Liver (tissue), 9 donors: ENCODE data around the gene BRCA2. TPM values are rescaled to one million over a fixed set of nuclear protein-coding genes. Genes with fewer than 3 reads are reported as not detected.
A peak's percentile ranks its signal among the peaks of the same experiment; 100 is the strongest.

Source experiments
- DNase-seq: peaks from one replicate; pipeline ENCODE4 v3.0.0-alpha.2; 2017; ENCODE audit warnings: low spot score
- H3K27ac ChIP-seq, 2 donors: one replicate each; pipeline ENCODE4 v1.7.0; 2013; ENCODE audit warnings: inconsistent platforms in 2 of 2, low read length in 2 of 2, control low read depth in 1 of 2, low read depth in 1 of 2, mild to moderate bottlenecking in 1 of 2
- H3K27me3 ChIP-seq, 4 donors: one replicate each; pipeline versions ENCODE4 v1.6.1 to v1.7.0; 2013; ENCODE audit warnings: low read length in 3 of 4, inconsistent platforms in 1 of 4, mild to moderate bottlenecking in 1 of 4, moderate library complexity in 1 of 4; ENCODE audit not compliant: control insufficient read depth in 4 of 4, insufficient read depth in 4 of 4
- H3K36me3 ChIP-seq, 4 donors: one replicate each; pipeline versions ENCODE4 v1.6.1 to v1.7.0; 2013; ENCODE audit warnings: low read length in 3 of 4, mild to moderate bottlenecking in 3 of 4, low read depth in 1 of 4, moderate library complexity in 1 of 4; ENCODE audit not compliant: control insufficient read depth in 4 of 4, insufficient read depth in 3 of 4
- H3K4me1 ChIP-seq, 4 donors: one replicate each; pipeline versions ENCODE4 v1.6.1 to v1.7.0; 2013; ENCODE audit warnings: low read length in 3 of 4, mild to moderate bottlenecking in 3 of 4, moderate library complexity in 1 of 4; ENCODE audit not compliant: control insufficient read depth in 4 of 4, insufficient read depth in 4 of 4
- H3K4me3 ChIP-seq, 3 donors: one replicate each; pipeline versions ENCODE4 v1.6.1 to v1.7.0; 2013; ENCODE audit warnings: low read length in 3 of 3, control low read depth in 1 of 3, low read depth in 1 of 3, mild to moderate bottlenecking in 1 of 3
- H3K9ac ChIP-seq, 2 donors: one replicate each; pipeline ENCODE4 v1.7.0; 2013; ENCODE audit warnings: low read length in 2 of 2, mild to moderate bottlenecking in 2 of 2, moderate library complexity in 2 of 2, control low read depth in 1 of 2, low read depth in 1 of 2
- H3K9me3 ChIP-seq, 4 donors: one replicate each; pipeline versions ENCODE4 v1.6.1 to v1.7.0; 2013; ENCODE audit warnings: low read length in 3 of 4; ENCODE audit not compliant: control insufficient read depth in 4 of 4
- ATF3 ChIP-seq: IDR thresholded peaks from 2 replicates; pipeline ENCODE4 v1.6.1; 2016; ENCODE audit warnings: antibody characterized with exemption
- CTCF ChIP-seq: fragments of 150-350 bp; IDR thresholded peaks from 2 replicates; pipeline ENCODE4 v1.5.1; 2017; ENCODE audit warnings: improper control_type of control experiment, low read depth, low read length; ENCODE audit not compliant: missing input control
- EGR1 ChIP-seq, 2 donors: IDR thresholded peaks; 2 replicates each; pipeline ENCODE4 v1.6.1; 2016 to 2018; ENCODE audit warnings: antibody characterized with exemption in 2 of 2, low read depth in 2 of 2
- FOXA1 ChIP-seq: IDR thresholded peaks from 2 replicates; pipeline ENCODE4 v1.6.1; 2016; ENCODE audit warnings: antibody characterized with exemption
- FOXA2 ChIP-seq: IDR thresholded peaks from 2 replicates; pipeline ENCODE4 v1.6.1; 2016; ENCODE audit warnings: antibody characterized with exemption
- GABPA ChIP-seq, 2 donors: IDR thresholded peaks in 1 of 2; conservative IDR thresholded peaks in 1 of 2; 2 replicates each; pipeline ENCODE4 v1.6.1; 2016; ENCODE audit warnings: antibody characterized with exemption in 2 of 2, mild to moderate bottlenecking in 1 of 2, moderate library complexity in 1 of 2
- HNF4A ChIP-seq, 2 donors: conservative IDR thresholded peaks; 2 replicates each; pipeline ENCODE4 v1.6.1; 2016; ENCODE audit warnings: antibody characterized with exemption in 2 of 2, mild to moderate bottlenecking in 2 of 2
- HNF4G ChIP-seq: IDR thresholded peaks from 2 replicates; pipeline ENCODE4 v1.6.1; 2016; ENCODE audit warnings: antibody characterized with exemption
- JUND ChIP-seq, 2 donors: IDR thresholded peaks; 2 replicates each; pipeline ENCODE4 v1.6.1; 2016; ENCODE audit warnings: antibody characterized with exemption in 2 of 2
- MAX ChIP-seq: IDR thresholded peaks from 2 replicates; pipeline ENCODE4 v1.6.1; 2016; ENCODE audit warnings: antibody characterized with exemption
- NR2F2 ChIP-seq: IDR thresholded peaks from 2 replicates; pipeline ENCODE4 v1.6.1; 2016; ENCODE audit warnings: antibody characterized with exemption
- RAD21 ChIP-seq, 2 donors: IDR thresholded peaks; 2 replicates each; pipeline ENCODE4 v1.6.1; 2016; ENCODE audit warnings: antibody characterized with exemption in 2 of 2, mild to moderate bottlenecking in 2 of 2
- REST ChIP-seq: IDR thresholded peaks from 2 replicates; pipeline ENCODE4 v1.6.1; 2016; ENCODE audit warnings: antibody characterized with exemption, mild to moderate bottlenecking
- RXRA ChIP-seq, 2 donors: IDR thresholded peaks; 2 replicates each; pipeline ENCODE4 v1.6.1; 2017 to 2018; ENCODE audit warnings: antibody characterized with exemption in 2 of 2, mild to moderate bottlenecking in 1 of 2
- SP1 ChIP-seq: IDR thresholded peaks from 2 replicates; pipeline ENCODE4 v1.6.1; 2018; ENCODE audit warnings: antibody characterized with exemption, mild to moderate bottlenecking
- TAF1 ChIP-seq: conservative IDR thresholded peaks from 2 replicates; pipeline ENCODE4 v1.6.1; 2016; ENCODE audit warnings: antibody characterized with exemption, mild to moderate bottlenecking
- YY1 ChIP-seq: IDR thresholded peaks from 2 replicates; pipeline ENCODE4 v1.6.1; 2016; ENCODE audit warnings: antibody characterized with exemption, mild to moderate bottlenecking
- WGBS: extraction: QIAGEN DNeasy Blood & Tissue Kit; methylation state at CpG from one replicate; pipeline ENCODE4 v1.1.7; 2013; 5-methylcytosine and 5-hydroxymethylcytosine counted together
- polyA plus RNA-seq, 2 donors: library from polyadenylated mRNA; stranded (reverse) in 1 of 2; unstranded in 1 of 2; fragments of 200-250 nt in 1 of 2; fragments of >200 nt in 1 of 2; fragmentation: Nextera tagmentation in 1 of 2; extraction: Ambion mirVana in 1 of 2; gene quantifications; one replicate each; pipeline versions ENCODE4 v1.2.1 to v1.2.3, GENCODE V29; 2013 to 2015
- total RNA-seq, 2 donors: library from RNA; depleted of rRNA; stranded (reverse); fragments of >200 nt; gene quantifications; one replicate each; pipeline ENCODE4 v1.2.3, GENCODE V29; 2014
- TF ChIP-seq, protein P1 (sequence below): IDR thresholded peaks from 2 replicates; pipeline ENCODE4 v1.6.1; 2016; ENCODE audit warnings: antibody characterized with exemption
- donor health status: healthy.
- donor health status: healthy.
- donor health status: healthy.
- donor health status: healthy.
- donor health status: healthy.

BRCA2 gene
- total and polyA plus RNA-seq, 4 donors: 0.39 to 10.8 (median 0.86) TPM

- Histone ChIP-seq H3K36me3 (no peaks in the 10 kb centered on the region), H3K27ac (no peak overlapping the region)
- 94% methylated on average over 13 of the region's 13 CpGs for WGBS
Observed at GRCh38 chr13:32376642-32377415, 61.5 kb downstream of the BRCA2 start.

GRCh38 chr13:32378012-32378411 is 62.7 kb downstream of the BRCA2 start:
- WGBS: 91% methylated on average over 1 of the region's 1 CpG
- Histone ChIP-seq H3K36me3 (no peaks in the 10 kb centered on the region), H3K9me3 (no peaks in the 10 kb centered on the region), H3K27ac (no peak overlapping the region), H3K27me3 (no peaks in the 10 kb centered on the region), H3K9ac (no peak overlapping the region), H3K4me1 (no peaks in the 10 kb centered on the region), H3K4me3 (no peak overlapping the region)
- TF ChIP-seq RXRA (IDR thresholded peaks at IDR 0.05) (no peak), RAD21 (IDR thresholded peaks at IDR 0.05) (peak; percentile 61 to 65)
- DNase-seq: no peak

More at GRCh38 chr13:32376642-32377415, 61.5 kb downstream of the BRCA2 start:
- Histone ChIP-seq H3K4me1 (no peaks in the 10 kb centered on the region), H3K9ac (no peak overlapping the region), H3K4me3 (no peak overlapping the region), H3K9me3 (no peaks in the 10 kb centered on the region), H3K27me3 (no peaks in the 10 kb centered on the region)
- TF ChIP-seq GABPA (IDR thresholded peaks at IDR 0.05 in 1 of 2, conservative IDR thresholded peaks at IDR 0.05 in 1 of 2): no peak
- TF ChIP-seq MAX: no peak
- TF ChIP-seq YY1: no peak
- TF ChIP-seq TAF1: no peak
- TF ChIP-seq HNF4G: no peak
- TF ChIP-seq SP1: no peak
- TF ChIP-seq HNF4A (conservative IDR thresholded peaks at IDR 0.05): no peak
- TF ChIP-seq REST: no peak
- TF ChIP-seq NR2F2: no peak
- TF ChIP-seq FOXA1: no peak
- TF ChIP-seq ATF3: no peak
- no peak for TF ChIP-seq EGR1 (IDR thresholded peaks at IDR 0.05; ENCODE audit: low read depth in 2 of 2)
- TF ChIP-seq JUND (IDR thresholded peaks at IDR 0.05): no peak
- DNase-seq: no peak

DNA sequence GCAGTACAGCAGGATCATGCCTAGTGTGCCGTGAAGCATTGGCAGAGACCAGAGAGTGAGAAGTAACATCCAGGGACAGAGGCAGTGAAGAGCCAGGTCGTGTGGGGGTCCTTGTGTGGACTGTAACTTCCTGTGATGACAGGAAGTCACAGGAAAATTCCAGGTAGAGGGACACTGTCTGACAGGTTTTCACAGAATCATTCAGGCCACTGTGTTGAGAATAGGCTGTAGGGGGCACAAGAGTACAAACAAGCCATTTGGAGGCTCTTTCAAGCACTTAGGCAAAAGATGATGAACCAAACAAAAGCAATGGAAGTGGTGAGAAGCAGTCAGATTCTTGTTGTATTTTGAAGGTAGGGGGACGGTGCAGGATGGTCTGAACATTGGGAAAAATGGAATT is 66.2 kb downstream of the BRCA2 start:
- Histone ChIP-seq H3K36me3 (no peaks in the 10 kb centered on the region), H3K4me1 (no peaks in the 10 kb centered on the region), H3K4me3 (no peak overlapping the region), H3K9me3 (no peaks in the 10 kb centered on the region), H3K9ac (no peak overlapping the region), H3K27me3 (no peaks in the 10 kb centered on the region), H3K27ac (no peak overlapping the region)
- TF ChIP-seq FOXA2 (no peak), GABPA (IDR thresholded peaks at IDR 0.05 in 1 of 2, conservative IDR thresholded peaks at IDR 0.05 in 1 of 2) (peak; percentile 37 to 49), RAD21 (IDR thresholded peaks at IDR 0.05) (peak; percentile 95), JUND (IDR thresholded peaks at IDR 0.05) (no peak), CTCF (peak; percentile 66)
- TF ChIP-seq, protein P1, sequence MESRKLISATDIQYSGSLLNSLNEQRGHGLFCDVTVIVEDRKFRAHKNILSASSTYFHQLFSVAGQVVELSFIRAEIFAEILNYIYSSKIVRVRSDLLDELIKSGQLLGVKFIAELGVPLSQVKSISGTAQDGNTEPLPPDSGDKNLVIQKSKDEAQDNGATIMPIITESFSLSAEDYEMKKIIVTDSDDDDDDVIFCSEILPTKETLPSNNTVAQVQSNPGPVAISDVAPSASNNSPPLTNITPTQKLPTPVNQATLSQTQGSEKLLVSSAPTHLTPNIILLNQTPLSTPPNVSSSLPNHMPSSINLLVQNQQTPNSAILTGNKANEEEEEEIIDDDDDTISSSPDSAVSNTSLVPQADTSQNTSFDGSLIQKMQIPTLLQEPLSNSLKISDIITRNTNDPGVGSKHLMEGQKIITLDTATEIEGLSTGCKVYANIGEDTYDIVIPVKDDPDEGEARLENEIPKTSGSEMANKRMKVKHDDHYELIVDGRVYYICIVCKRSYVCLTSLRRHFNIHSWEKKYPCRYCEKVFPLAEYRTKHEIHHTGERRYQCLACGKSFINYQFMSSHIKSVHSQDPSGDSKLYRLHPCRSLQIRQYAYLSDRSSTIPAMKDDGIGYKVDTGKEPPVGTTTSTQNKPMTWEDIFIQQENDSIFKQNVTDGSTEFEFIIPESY: no peak
- DNase-seq: no peak
- WGBS: 63% methylated on average over 3 of the region's 3 CpGs
